BE2C (cell line): ENCODE measurements around the gene GLRX5.
A peak's percentile ranks its signal among the peaks of the same experiment; 100 is the strongest.

Source experiments
- DNase-seq: peaks from one replicate; pipeline ENCODE4 v3.0.0-alpha.2; 2020
- H3K27me3 ChIP-seq: fragments of 250-450 bp; sonication (Bioruptor Pico); 2 replicates; pipeline ENCODE4 v1.5.1; 2020; ENCODE audit warnings: mild to moderate bottlenecking
- H3K36me3 ChIP-seq: fragments of 250-450 bp; sonication (Bioruptor Pico); 2 replicates; pipeline ENCODE4 v1.5.1; 2020; ENCODE audit warnings: mild to moderate bottlenecking
- H3K4me1 ChIP-seq: fragments of 250-450 bp; sonication (Bioruptor Pico); 2 replicates; pipeline ENCODE4 v1.5.1; 2020
- H3K4me3 ChIP-seq: 2 replicates; pipeline ENCODE4 v1.5.1; 2011; ENCODE audit warnings: low read depth, low read length
- H3K9me3 ChIP-seq: fragments of 250-450 bp; sonication (Bioruptor Pico); 2 replicates; pipeline ENCODE4 v1.5.1; 2020
- CTCF ChIP-seq: IDR thresholded peaks from 2 replicates; pipeline ENCODE4 v1.5.1; 2012; ENCODE audit warnings: mild to moderate bottlenecking, low read depth, low read length

Gene GLRX5

GRCh38 chr14:95514131-95515079 is 20.4 kb upstream of the GLRX5 start:
- no peak for DNase-seq
- Histone ChIP-seq H3K36me3 (no peaks in the 10 kb centered on the region), H3K27me3 (no peaks in the 10 kb centered on the region), H3K9me3 (no peaks in the 10 kb centered on the region), H3K4me1 (peaks cover 36% of the 10 kb centered on the region), H3K4me3 (no peak overlapping the region)
- TF ChIP-seq CTCF: no peak

- peaks cover 41% of the 10 kb centered on the region for H3K4me1 ChIP-seq
- no peaks in the 10 kb centered on the region for H3K36me3 ChIP-seq
- H3K27me3 ChIP-seq: no peaks in the 10 kb centered on the region
- no peaks in the 10 kb centered on the region for H3K9me3 ChIP-seq
- peak overlapping the region; percentile 15; the same call in 1 of the 2 replicates for H3K4me3 ChIP-seq
- peak; percentile 63 for DNase-seq
- TF ChIP-seq CTCF: no peak
Observed at GRCh38 chr14:95515080-95515489, 19.8 kb upstream of the GLRX5 start.

- peak overlapping the region; percentile 53 for H3K4me3 ChIP-seq
- no peaks in the 10 kb centered on the region for H3K36me3 ChIP-seq
- H3K27me3 ChIP-seq: no peaks in the 10 kb centered on the region
- peaks cover 45% of the 10 kb centered on the region for H3K4me1 ChIP-seq
- H3K9me3 ChIP-seq: no peaks in the 10 kb centered on the region
- TF ChIP-seq CTCF: peak; percentile 33; the same call in 1 of the 2 replicates
- DNase-seq: peak; percentile 80
Observed at GRCh38 chr14:95515596-95516552, 19.0 kb upstream of the GLRX5 start.

GRCh38 chr14:95516554-95517181 is 18.2 kb upstream of the GLRX5 start, which contains the start of gene SYNE3:
SYNE3 (minus strand) TSS chr14:95516650; CDS start chr14:95475821, 40,829 bp downstream.
- Histone ChIP-seq H3K9me3 (no peaks in the 10 kb centered on the region), H3K4me3 (peak within 1 kb of the TSS; percentile 53), H3K4me1 (peaks cover 45% of the 10 kb centered on the region), H3K36me3 (no peaks in the 10 kb centered on the region), H3K27me3 (no peaks in the 10 kb centered on the region)
- peak; percentile 47 for DNase-seq
- TF ChIP-seq CTCF: no peak

GRCh38 chr14:95518045-95518751 is 16.7 kb upstream of the GLRX5 start:
- peaks cover 48% of the 10 kb centered on the region for H3K4me1 ChIP-seq
- no peak for TF ChIP-seq CTCF
- no peak overlapping the region for H3K4me3 ChIP-seq

More at GRCh38 chr14:95518045-95518751, 16.7 kb upstream of the GLRX5 start:
- Histone ChIP-seq H3K27me3 (no peaks in the 10 kb centered on the region), H3K36me3 (no peaks in the 10 kb centered on the region), H3K9me3 (no peaks in the 10 kb centered on the region)
- DNase-seq: no peak
